T1000 (cell line): ENCODE results near the gene CAMK1.

Experiments
- DNase-seq: peaks from one replicate; lab custom pipeline; 2025; ENCODE audit warnings: mixed read lengths; lab: John Stamatoyannopoulos, UW

CAMK1 gene

GRCh38 chr3:9769426-9770275 lies at the start of gene CAMK1:
Gene CAMK1, minus strand, starts transcription at chr3:9769947. Its CDS starts 2,198 bp downstream, at chr3:9767749.
- peak; percentile 65 for DNase-seq

DNA sequence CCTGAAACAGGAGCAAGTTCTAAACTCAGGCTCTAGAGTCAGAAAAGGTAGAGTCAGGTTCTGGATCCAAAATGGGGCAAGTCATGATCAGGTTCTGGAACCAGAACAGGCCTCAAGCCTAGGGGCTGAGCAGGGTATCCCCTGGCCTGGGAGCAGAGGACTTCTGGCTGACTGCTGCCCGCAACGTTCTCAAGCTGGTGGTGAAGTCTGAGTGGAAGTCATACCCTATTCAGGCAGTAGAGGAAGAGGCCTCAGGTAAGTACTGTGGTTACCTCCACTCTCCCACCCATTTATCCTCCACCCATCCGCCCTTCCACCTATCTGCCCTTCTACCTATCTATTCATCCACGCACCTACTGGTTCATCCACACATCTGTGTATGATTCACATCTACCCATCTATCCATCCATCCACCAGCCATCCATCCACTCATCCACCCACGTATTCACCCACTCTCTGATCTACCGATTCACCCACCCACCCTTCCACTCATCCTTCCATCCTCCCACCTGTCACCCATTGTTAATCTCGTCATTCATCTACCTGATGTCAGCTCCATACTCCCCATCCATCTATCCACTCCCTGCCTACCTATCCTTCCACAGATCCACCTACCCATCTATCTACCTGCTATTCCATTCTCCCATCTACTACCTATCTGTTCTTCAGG lies 49.1 kb upstream of the CAMK1 start:
- DNase-seq = no peak

- no peak for DNase-seq
Observed at GRCh38 chr3:9817436-9817835, 47.7 kb upstream of the CAMK1 start.

DNA sequence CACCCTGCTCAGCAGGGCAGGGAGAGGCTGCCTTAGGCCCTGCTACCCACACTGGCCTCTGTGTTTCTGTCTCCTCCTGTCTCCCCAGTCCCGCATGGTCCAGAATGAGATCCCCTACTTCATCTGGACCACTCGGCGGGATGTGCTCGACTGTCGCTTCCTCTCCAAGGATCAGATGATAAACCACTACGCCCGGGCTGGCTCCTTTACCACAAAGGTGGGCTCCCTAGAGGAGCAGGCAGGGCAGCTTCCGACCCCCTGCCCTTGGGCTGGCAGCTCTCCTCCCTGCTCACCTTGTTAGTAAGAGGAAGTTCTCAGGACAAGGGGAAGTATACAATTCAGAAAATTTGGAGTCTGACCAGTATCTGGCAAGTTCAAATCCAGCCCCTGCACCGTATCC lies 46.2 kb upstream of the CAMK1 start:
- no peak for DNase-seq

GRCh38 chr3:9812870-9813483 lies 43.2 kb upstream of the CAMK1 start:
- no peak for DNase-seq

- no peak for DNase-seq
Observed at GRCh38 chr3:9810846-9811245, 41.1 kb upstream of the CAMK1 start.

DNA sequence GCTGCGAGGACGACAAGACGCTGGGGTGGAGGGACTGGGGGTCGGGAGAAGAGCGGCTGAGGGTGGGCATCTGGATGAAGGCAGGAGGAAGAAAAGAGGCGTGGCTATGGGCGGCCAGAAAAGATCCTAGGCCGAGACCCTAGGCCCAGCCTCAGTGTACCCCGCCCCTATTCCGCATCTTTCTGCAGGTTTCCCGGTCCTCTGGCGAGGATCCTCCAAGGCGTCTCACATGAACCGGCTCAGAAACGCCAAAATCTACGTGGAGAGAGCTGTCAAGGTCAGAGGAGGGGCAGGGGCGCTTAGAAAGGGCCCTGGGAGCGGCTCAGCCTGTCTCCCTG lies 40.7 kb upstream of the CAMK1 start:
- no peak for DNase-seq

- peak; percentile 12 for DNase-seq
Observed at GRCh38 chr3:9809615-9810432, 40.1 kb upstream of the CAMK1 start, which contains the start of gene TTLL3. Gene TTLL3, plus strand, starts transcription at chr3:9810262. Its CDS starts 400 bp downstream, at chr3:9810662.

DNA sequence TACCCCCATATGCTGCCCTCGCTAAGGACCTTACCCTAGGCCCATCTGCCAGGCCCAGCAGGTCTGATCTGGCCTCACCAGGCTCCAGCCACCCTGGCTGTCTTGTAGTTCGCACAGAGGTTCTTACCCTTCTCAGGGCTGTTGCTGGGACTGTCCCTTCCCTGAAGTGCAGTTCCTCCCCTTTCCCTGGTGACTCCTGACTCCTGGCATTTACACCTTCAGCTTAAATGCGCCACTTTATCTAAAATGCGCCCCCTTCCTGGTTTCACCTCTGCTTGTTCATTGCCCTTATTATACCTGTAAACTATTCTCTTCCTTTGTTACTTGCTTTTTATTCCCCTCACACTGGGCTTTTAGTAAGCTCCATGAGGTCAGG lies 39.5 kb upstream of the CAMK1 start:
- DNase-seq = no peak

- DNase-seq = no peak
Observed at GRCh38 chr3:9808345-9809037, 38.7 kb upstream of the CAMK1 start.

DNA sequence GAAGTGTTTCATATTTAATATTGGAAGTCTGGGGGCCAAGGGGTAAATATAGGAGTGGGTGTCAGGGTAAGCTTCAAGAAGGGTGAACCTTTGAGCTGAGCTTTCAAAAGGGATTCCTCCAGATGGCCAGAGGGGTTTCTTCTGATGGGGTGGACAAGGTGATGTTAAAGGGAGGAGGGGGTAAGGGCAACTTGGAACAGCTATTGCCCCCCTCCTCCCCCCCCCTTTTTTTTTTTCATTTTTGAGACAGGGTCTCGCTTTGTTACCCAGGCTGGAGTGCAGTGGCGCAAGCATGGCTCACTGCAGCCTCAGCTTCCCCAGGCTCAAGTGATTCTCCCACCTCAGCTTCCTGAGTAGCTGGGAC lies 38.2 kb upstream of the CAMK1 start:
- DNase-seq = no peak

DNA sequence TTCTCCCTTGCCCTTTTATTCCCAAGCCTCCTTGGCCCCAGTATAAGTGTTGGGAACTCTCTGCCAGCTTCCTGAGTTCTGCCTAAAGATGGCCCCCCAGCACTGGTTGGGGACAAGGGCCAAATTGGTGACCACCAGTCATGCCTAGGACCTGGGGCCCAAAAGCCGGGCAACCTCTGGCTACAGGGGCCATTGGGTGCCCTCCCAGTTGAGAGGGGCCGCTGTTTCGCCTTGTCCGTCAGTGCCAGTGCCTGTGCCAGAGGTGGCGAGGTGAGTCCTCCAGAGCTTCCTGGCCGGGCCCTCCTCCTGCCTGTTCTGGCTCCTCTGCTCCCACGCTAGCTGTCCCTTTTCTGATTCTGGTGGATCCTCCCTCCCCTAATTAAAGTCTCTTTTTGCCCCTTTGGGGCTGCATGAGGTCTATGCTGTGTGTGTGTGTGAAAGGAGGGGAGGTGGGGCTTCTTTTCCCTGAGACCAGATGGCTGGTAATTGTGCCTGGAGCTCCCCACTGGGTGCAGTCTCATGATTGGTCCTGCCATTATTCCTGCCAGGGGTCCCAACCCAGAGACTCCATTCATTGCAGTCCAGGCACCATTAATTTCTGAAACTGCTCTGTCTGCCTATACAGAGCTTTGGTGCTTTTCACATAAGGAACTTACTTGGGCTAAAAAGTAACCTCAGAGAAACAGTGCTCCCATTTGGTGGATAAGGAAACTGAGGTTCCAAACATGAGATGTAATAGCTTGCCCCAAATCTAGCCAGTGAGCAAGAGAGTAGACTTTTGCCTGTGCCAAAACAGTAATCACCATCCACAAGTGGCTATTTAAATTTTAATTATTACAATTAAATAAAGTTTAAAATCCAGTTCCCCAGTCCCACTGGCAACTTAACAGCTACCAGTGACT lies 37.2 kb upstream of the CAMK1 start:
- no peak for DNase-seq

GRCh38 chr3:9806137-9806536 lies 36.4 kb upstream of the CAMK1 start:
- no peak for DNase-seq

DNA sequence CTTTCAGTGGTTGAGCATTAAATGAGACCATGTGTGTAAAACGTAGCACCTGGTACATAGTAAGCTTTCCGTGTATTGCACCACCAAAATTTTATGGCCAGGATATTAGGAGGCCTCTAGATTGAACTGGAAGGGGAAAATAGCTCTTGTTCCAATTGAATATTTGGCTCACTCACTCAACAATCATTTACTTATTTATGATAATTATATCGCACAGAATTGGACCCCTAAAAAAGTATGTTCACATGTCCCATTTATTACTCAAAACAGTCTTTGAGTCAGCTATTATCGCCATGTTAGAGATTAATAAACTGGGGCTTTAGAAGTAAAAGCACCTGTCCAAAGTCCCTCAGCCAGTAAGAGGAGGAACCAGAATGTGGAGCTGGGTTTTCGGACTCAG lies 35.2 kb upstream of the CAMK1 start:
- DNase-seq = no peak

DNA sequence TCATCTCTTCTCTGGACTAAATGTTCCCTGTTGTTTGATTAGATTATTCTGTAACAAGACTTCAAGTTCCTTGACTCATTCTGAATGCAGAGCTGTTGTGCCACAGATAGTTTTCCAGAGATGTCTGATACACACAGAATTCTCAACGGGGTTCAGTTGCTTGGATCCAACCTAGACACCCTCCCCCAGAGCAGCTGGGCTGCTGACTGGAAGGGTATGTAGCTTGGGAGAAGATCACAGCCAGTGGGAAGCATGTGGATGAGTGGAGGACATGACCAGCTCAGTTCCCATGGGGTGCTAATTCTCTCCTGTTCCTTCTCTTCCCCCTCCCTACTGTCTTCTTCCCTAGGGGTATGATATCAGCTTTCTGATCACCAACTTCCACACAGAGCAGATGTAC lies 33.7 kb upstream of the CAMK1 start:
- DNase-seq = no peak

GRCh38 chr3:9800529-9800928 lies 30.8 kb upstream of the CAMK1 start:
- DNase-seq = no peak

DNA sequence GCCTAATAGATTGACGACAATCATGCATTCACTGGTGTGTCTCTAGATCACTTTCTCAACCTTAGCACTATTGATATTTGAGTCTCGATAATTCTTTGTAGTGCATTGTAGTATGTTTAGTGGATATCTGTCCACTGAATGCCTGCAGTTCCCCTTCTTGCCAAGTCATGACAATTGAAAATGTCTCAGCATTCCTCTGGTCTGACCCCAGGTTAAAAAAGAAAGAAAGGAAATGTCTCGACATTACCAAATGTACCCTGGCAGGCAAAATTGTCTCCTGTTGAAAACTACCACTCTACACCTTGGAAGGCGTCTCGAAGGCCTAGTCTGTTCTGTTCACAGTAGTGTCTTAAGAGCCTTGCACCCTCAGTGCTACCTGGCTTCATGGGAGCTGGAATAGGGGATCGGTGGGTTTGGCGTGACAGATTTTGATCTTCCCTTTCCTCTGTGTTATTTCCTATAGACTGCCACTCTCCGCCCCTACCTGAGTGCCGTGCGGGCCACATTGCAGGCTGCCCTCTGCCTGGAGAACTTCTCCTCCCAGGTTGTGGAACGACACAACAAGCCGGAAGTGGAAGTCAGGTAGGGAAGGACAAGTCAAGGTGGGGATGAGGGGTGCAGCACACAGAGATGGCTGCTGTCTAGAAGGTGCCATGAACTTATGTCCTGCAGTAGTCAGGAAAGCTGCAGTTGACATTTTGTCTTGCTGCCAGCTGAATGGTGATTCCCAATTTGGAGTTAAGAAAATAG lies 27.6 kb upstream of the CAMK1 start:
- DNase-seq = no peak

- DNase-seq = no peak
Observed at GRCh38 chr3:9795207-9795606, 25.5 kb upstream of the CAMK1 start.

- no peak for DNase-seq
Observed at GRCh38 chr3:9794400-9794799, 24.7 kb upstream of the CAMK1 start.
